Activated CD4-positive, alpha-beta T cell treated with anti-CD3 and anti-CD28 coated beads for 4 hours (primary cell): ENCODE measurements around the gene SLC50A1.
A peak's percentile ranks its signal among the peaks of the same experiment; 100 is the strongest.
"Not testable (repeated sequence)": the region's sequence is repeated elsewhere in the genome, so short reads cannot be mapped to it uniquely, and the experiment has no call there.

Experiments used
- DNase-seq, 2 donors: peaks; one replicate each; pipeline ENCODE4 v3.0.0-alpha.2; 2020

Gene SLC50A1

GRCh38 chr1:155117610-155118009 lies 18.0 kb upstream of the SLC50A1 start:
- no peak for DNase-seq

DNA sequence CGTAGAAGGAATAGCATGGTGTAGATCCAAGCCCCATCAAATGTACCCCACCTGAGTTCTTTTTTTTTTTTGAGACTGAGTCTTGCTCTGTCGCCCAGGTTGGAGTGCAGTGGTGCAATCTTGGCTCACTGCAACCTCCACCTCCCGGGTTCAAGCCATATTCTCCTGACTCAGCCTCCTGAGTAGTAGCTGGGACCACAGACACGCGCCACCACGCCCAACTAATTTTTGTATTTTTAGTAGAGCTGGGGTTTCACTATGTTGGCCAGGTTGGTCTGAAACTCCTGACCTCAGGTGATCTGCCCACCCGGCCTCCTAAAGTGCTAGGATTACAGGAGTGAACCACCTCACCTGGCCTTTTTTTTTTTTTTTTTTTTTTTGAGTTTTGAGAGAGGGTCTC lies 17.6 kb upstream of the SLC50A1 start:
- DNase-seq = not testable (repeated sequence)

DNA sequence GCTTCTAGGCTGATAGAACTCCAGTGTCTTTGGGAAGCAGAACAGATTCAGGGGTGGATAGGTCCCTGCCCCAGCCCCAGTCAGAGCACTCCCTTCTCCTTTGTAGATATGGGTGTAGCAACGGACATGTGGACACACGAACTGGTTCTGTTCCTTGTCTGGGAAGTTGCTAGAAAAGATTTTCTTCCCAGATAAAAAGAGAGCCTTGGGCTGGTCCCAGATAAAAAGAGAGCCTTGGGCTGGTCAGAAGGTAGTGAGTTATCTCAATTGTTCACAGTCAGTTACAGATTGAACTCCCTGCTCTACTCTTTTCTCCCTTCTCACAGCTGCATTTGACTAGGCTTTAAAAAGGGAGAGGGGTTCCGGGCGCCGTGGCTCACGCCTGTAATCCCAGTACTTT lies 15.4 kb upstream of the SLC50A1 start:
- DNase-seq = no peak

GRCh38 chr1:155121249-155121648 lies 14.4 kb upstream of the SLC50A1 start:
- DNase-seq = no peak

- no peak for DNase-seq
Measured at GRCh38 chr1:155122308-155122707, 13.3 kb upstream of the SLC50A1 start.

DNA sequence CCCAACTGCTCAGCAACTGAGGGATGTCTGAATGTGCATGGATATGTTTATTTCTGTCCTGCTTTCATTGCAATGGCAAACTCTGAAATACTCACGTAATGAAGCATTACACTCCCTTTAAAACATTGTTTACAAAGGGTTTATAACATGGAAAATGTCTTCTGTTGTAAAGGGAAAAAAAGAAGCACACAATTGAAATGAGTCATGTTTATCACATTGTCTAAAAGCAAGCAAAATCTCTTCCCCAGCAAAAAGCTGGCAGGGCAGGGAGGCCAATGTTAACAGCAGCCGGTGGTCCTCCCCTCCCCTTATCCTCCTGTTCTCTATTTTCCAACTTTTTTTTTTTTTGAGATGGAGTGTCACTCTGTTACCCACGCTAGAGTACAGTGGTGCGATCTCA lies 11.9 kb upstream of the SLC50A1 start:
- DNase-seq = no peak

DNA sequence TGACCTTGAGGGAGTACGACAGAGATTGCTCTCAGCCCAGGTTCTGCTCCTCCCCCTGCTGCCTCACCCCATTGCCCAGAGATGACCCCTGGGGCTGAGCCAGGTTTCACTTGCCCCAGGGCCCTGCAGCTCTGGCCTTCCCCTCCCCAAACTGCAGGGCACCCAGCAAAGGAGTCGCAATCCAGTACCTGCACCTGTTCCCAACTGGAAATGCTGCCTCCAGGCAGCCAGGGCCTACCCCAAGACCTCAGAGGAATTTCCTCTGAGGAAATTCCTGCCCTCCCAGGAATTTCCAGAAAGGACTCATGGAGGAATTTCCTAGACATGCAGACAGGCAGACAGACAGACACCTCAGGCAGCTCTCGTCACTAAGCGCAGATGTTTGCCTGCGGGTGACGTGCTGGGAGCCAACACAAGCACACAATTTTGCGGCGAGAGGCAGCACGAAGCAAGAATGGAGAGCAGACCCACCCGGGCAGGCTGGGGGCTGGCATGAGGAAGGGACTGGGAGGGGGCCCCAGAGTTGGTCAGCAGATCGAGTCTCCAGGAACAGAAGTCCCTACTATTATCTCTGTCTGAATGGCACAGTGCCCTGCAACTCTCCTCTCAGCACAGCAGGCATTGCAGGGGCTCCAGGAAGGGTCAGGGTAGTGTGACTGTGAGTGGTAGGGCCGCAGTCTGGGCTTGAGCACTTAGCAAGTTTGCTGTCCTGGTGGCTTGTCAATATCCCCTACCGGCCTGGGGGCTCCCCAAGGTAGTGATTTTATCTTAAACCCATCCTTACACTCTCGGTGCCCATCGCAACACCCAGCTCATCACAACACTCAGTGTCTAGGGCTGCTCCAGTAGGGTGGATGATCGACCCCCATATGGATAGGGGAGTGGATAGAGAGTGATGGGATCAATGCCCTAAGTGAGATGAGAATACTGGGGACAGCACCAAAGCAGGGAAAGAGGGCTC lies 10.9 kb upstream of the SLC50A1 start:
- DNase-seq = no peak

GRCh38 chr1:155125511-155125945 lies 10.1 kb upstream of the SLC50A1 start:
- no peak for DNase-seq

- DNase-seq = no peak
Measured at GRCh38 chr1:155125946-155126555, 9.6 kb upstream of the SLC50A1 start.

- DNase-seq = peak; percentile 22 to 28
Measured at GRCh38 chr1:155126556-155127104, 9.0 kb upstream of the SLC50A1 start.

GRCh38 chr1:155127105-155127966 lies 8.3 kb upstream of the SLC50A1 start, which contains the start of gene EFNA1:
EFNA1 (plus strand) TSS chr1:155127876; CDS start chr1:155127978, 102 bp downstream.
- DNase-seq = peak; percentile 38 to 40

DNA sequence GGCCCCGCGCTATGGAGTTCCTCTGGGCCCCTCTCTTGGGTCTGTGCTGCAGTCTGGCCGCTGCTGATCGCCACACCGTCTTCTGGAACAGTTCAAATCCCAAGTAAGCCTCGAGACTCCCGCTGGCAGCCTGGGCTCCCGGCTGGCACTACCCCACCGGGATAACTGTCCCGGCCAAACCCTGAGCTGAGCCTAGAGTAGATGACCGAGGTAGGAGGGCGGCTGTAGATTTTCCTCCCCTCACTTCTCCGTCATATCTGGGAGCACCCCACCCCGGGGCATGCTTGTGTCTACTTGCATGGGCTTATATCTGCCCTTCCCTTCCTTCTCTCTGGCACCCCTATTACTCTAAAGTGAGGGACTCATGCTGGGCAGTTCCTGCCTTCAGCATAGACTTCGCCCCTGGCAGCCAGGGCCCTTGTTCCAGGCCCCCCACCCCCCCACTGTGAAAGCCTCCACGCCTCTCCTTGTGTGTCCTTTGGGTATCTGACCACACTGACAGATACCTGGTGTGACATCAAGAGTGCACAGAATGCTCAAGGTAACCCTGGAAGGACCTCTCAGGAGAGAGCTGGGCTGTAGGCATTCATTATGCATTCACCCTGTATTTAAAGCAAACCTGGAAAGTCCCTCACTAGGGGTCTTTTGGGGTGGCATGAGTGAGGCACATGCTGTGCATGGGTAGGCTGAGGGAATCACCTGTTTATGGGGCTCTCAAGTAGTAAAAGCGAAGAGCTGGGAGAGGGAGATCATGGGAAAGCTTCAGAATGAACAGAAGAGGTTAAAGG lies 7.5 kb upstream of the SLC50A1 start:
- no peak for DNase-seq

GRCh38 chr1:155128755-155129473 lies 6.7 kb upstream of the SLC50A1 start:
- DNase-seq = no peak

DNA sequence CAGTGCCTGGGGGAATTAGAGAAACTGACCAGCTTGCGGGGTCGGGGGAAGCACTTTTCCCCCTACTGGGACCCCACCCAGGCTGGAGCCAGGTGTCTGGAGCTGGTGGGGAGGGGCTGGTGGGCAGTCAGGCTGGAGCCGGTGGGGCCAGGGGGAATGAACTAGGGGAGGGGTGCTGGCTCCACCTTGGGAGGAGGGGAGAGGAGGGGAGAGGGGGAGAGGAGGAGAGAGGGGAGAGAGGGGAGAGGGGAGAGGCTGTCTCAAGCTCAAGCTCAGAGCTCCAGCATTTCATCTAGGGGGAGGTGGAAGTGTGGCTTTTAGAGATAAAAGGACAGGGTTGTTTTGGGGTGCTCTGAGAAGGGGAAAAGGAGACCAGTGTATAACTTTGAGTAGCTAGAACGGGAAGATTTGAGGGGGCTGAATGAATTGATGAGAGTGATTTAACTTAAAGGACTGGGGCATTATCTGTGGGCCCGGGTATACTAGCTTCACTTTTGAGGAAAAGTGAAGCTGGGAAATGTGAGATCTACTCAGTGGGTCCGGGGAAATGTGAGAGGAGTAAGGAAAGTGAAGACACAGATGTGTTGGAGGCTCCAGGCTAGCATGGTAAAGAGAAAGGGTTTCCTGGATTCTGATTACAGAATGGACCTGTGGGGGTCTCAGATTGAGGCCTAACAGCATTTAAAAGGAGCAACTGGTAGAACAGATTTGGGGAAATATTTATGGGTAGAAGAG lies 5.2 kb upstream of the SLC50A1 start:
- DNase-seq = no peak

GRCh38 chr1:155131285-155131684 lies 4.4 kb upstream of the SLC50A1 start:
- no peak for DNase-seq

DNA sequence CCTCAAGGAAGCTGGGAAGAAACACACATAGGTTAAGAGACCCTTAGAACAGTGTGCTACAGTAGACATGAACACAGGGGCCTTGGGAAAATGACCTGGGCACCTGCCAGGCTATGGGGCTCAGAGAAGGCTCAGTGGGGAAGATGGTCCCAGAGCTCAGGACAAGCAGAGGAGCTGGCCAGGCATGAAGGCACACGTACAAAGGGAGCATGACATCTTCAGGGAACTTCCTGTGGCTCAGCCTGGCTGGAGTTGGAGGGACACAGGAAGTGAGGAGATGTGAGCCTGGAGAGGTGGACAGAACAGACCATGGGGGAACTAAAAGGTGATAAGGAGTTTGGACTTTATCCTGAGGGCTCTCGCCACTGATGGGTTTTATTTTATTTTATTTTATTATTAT lies 3.8 kb upstream of the SLC50A1 start:
- no peak for DNase-seq

DNA sequence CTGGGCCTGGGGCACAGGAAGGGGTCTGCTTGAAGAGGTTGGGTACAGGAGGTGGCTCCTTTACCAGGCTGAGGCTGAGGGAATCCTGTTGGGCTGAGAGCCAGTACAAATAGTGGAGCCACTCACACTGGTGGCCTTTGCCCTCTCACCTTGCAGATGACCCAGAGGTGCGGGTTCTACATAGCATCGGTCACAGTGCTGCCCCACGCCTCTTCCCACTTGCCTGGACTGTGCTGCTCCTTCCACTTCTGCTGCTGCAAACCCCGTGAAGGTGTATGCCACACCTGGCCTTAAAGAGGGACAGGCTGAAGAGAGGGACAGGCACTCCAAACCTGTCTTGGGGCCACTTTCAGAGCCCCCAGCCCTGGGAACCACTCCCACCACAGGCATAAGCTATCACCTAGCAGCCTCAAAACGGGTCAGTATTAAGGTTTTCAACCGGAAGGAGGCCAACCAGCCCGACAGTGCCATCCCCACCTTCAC lies 1.8 kb upstream of the SLC50A1 start:
- DNase-seq = no peak

- DNase-seq = no peak
Measured at GRCh38 chr1:155134322-155134721, 1.3 kb upstream of the SLC50A1 start.

DNA sequence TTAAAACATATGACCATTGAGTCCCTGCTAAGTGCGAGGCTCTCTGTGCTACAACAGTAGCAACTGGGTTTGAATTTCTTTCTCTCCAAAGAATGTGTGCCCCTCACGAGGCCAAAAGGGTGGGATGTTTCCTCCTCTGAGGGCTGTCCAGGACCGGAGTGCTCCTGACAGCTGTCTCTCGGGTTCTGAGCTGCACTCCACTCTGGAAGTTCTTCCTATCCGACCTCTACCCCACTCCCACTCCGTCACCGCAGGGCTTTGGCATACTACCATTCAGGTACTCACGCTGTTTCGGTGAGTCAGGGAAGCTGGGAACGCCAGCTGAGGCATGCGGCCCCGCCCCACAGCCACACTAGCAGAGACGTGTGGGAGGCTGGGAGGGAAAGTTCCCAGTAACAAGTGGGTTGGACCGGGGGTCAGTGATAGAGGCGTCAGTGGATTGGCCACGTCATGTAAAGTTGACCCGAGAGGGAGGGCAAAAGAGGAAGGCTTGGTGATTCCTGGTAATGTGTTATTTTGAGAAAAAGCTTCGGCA lies 705 bp upstream of the SLC50A1 start:
- peak; percentile 80 to 81 for DNase-seq

DNA sequence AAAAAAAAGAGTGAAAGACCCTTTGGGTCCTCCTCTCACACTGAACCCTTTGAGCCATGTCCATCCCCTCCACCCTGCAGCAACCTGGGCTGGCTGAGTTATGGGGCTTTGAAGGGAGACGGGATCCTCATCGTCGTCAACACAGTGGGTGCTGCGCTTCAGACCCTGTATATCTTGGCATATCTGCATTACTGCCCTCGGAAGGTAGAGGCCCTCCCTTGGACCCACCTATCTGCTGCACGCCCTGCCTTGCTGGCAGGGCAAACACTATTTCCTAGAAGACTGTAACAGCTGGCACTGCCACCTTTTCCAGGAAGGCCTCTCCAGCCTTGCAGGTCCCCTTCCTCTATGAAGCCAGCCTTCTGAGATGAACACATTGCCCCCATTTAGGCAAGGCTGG lies 1.1 kb downstream of the SLC50A1 start:
- peak in 1 of 2 donors; percentile 9 for DNase-seq
